Lower lobe of right lung (tissue), 2 donors: ENCODE measurements around the gene PLPP7. TPM values are rescaled to one million over a fixed set of nuclear protein-coding genes. Genes with fewer than 3 reads are reported as not detected.
"Not testable (repeated sequence)": the region's sequence is repeated elsewhere in the genome, so short reads cannot be mapped to it uniquely, and the experiment has no call there.

Source experiments
- ATAC-seq, 2 donors: fragments of 200-7000 bp; cut with Tn5 transposase; one replicate each; pipeline ENCODE4 v1.9.1; 2020 to 2022; ENCODE audit warnings: mild to moderate bottlenecking in 2 of 2, moderate library complexity in 2 of 2
- DNase-seq: peaks from one replicate; pipeline ENCODE4 v3.0.0-alpha.2; 2020
- H3K27ac ChIP-seq: fragments of 200-600 bp; one replicate; pipeline ENCODE4 v1.8.0; 2022
- H3K27me3 ChIP-seq: fragments of 200-600 bp; one replicate; pipeline ENCODE4 v1.8.0; 2022; ENCODE audit warnings: low read depth
- H3K36me3 ChIP-seq: fragments of 200-600 bp; one replicate; pipeline ENCODE4 v1.8.0; 2022; ENCODE audit warnings: mild to moderate bottlenecking
- H3K4me1 ChIP-seq: fragments of 200-600 bp; one replicate; pipeline ENCODE4 v1.8.0; 2022
- H3K4me3 ChIP-seq: fragments of 200-600 bp; one replicate; pipeline ENCODE4 v1.8.0; 2022; ENCODE audit warnings: mild to moderate bottlenecking
- H3K9me3 ChIP-seq: fragments of 200-600 bp; one replicate; pipeline ENCODE4 v1.8.0; 2022
- CTCF ChIP-seq: fragments of 200-600 bp; IDR thresholded peaks from one replicate; pipeline ENCODE4 v1.8.0; 2022; ENCODE audit warnings: antibody characterized with exemption, mild to moderate bottlenecking
- intact Hi-C: fragments of 100-400 bp; cut with DNase I; formaldehyde crosslinking; loops from one replicate; pipeline ENCODE4 v1.11.0; 2022
- total RNA-seq: library from RNA; stranded (reverse); fragmentation: NEBNext Ultra II Directional; extraction: Animal tissue kit (Norgen Biotek cat#: 25700); gene quantifications from one replicate; pipeline ENCODE4 v1.2.1, GENCODE V29; 2021
- donor health status: DM: no; HTN: yes; CAD: no; lungs with severe emphysema.

Gene PLPP7
- total RNA-seq, 1 donor from 2014 or later: 1.7 TPM

- Histone ChIP-seq H3K4me1 (peaks cover 46% of the 10 kb centered on the region), H3K4me3 (no peak overlapping the region), H3K9me3 (no peaks in the 10 kb centered on the region), H3K27me3 (no peaks in the 10 kb centered on the region), H3K36me3 (peaks cover 32% of the 10 kb centered on the region), H3K27ac (no peak overlapping the region)
- ATAC-seq (no peak), DNase-seq (no peak)
- no peak for TF ChIP-seq CTCF
- intact Hi-C loops: no loop called here
Observed at GRCh38 chr9:131258698-131259431, 30.7 kb upstream of the PLPP7 start.

- no peak for TF ChIP-seq CTCF
- no peaks in the 10 kb centered on the region for H3K9me3 ChIP-seq
- no peak for ATAC-seq
Observed at GRCh38 chr9:131259432-131259898, 30.1 kb upstream of the PLPP7 start.

GRCh38 chr9:131259916-131260597 is 29.5 kb upstream of the PLPP7 start:
- Histone ChIP-seq H3K36me3 (peaks cover 32% of the 10 kb centered on the region), H3K27me3 (no peaks in the 10 kb centered on the region), H3K4me3 (no peak overlapping the region), H3K9me3 (no peaks in the 10 kb centered on the region), H3K4me1 (peaks cover 46% of the 10 kb centered on the region), H3K27ac (no peak overlapping the region)
- intact Hi-C loops: no loop called here
- no peak for TF ChIP-seq CTCF
- ATAC-seq (no peak), DNase-seq (no peak)

More at GRCh38 chr9:131259432-131259898, 30.1 kb upstream of the PLPP7 start:
- no peaks in the 10 kb centered on the region for H3K27me3 ChIP-seq
- intact Hi-C loops: no loop called here
- peaks cover 32% of the 10 kb centered on the region for H3K36me3 ChIP-seq
- H3K4me3 ChIP-seq: no peak overlapping the region
- H3K27ac ChIP-seq: no peak overlapping the region
- DNase-seq: no peak
- peaks cover 50% of the 10 kb centered on the region for H3K4me1 ChIP-seq

GRCh38 chr9:131260751-131261452 is 28.6 kb upstream of the PLPP7 start:
- intact Hi-C loops: no loop called here
- no peak for DNase-seq
- peaks cover 32% of the 10 kb centered on the region for H3K36me3 ChIP-seq
- no peak overlapping the region for H3K4me3 ChIP-seq
- no peaks in the 10 kb centered on the region for H3K9me3 ChIP-seq
- H3K27me3 ChIP-seq: no peaks in the 10 kb centered on the region
- peaks cover 45% of the 10 kb centered on the region for H3K4me1 ChIP-seq
- no peak for ATAC-seq
- no peak overlapping the region for H3K27ac ChIP-seq
- TF ChIP-seq CTCF: no peak

GRCh38 chr9:131262327-131263032 is 27.0 kb upstream of the PLPP7 start:
- ATAC-seq (no peak), DNase-seq (no peak)
- no peak for TF ChIP-seq CTCF
- intact Hi-C loops: no loop called here
- Histone ChIP-seq H3K4me1 (peaks cover 47% of the 10 kb centered on the region), H3K27ac (no peak overlapping the region), H3K9me3 (no peaks in the 10 kb centered on the region), H3K4me3 (no peak overlapping the region), H3K27me3 (no peaks in the 10 kb centered on the region), H3K36me3 (peaks cover 32% of the 10 kb centered on the region)

- H3K4me1 ChIP-seq: peaks cover 44% of the 10 kb centered on the region
- ATAC-seq: not testable (repeated sequence)
Observed at GRCh38 chr9:131263033-131263343, 26.5 kb upstream of the PLPP7 start.

More at GRCh38 chr9:131263033-131263343, 26.5 kb upstream of the PLPP7 start:
- DNase-seq, H3K4me3 ChIP-seq, intact Hi-C loops, H3K9me3 ChIP-seq, H3K27me3 ChIP-seq, H3K27ac ChIP-seq: not testable (repeated sequence)
- peaks cover 32% of the 10 kb centered on the region for H3K36me3 ChIP-seq
